Transverse colon (tissue), 4 donors: ENCODE results near the gene KCNIP3.

Experiments
- CTCF ChIP-seq, 5 experiments: fragments of 200-600 bp in 3 of 5; fragments of 450-650 bp in 2 of 5; sonication (generic) in 3 of 5; IDR thresholded peaks; 1 replicate in 2 of 5; 2 replicates in 3 of 5; pipeline ENCODE4 v1.5.1; 2016 to 2017; ENCODE audit warnings: antibody characterized with exemption in 5 of 5, inconsistent platforms in 3 of 5, mild to moderate bottlenecking in 2 of 5, moderate library complexity in 1 of 5
- POLR2A ChIP-seq: fragments of 450-650 bp; IDR thresholded peaks from one replicate; pipeline ENCODE4 v1.6.1; 2016; ENCODE audit warnings: antibody characterized with exemption, mild to moderate bottlenecking, moderate library complexity
- POLR2AphosphoS5 ChIP-seq, 3 donors: sonication (generic); formaldehyde crosslinking; IDR thresholded peaks; one replicate each; pipeline ENCODE4 v1.6.1; 2016; ENCODE audit warnings: antibody characterized with exemption in 3 of 3

DNA sequence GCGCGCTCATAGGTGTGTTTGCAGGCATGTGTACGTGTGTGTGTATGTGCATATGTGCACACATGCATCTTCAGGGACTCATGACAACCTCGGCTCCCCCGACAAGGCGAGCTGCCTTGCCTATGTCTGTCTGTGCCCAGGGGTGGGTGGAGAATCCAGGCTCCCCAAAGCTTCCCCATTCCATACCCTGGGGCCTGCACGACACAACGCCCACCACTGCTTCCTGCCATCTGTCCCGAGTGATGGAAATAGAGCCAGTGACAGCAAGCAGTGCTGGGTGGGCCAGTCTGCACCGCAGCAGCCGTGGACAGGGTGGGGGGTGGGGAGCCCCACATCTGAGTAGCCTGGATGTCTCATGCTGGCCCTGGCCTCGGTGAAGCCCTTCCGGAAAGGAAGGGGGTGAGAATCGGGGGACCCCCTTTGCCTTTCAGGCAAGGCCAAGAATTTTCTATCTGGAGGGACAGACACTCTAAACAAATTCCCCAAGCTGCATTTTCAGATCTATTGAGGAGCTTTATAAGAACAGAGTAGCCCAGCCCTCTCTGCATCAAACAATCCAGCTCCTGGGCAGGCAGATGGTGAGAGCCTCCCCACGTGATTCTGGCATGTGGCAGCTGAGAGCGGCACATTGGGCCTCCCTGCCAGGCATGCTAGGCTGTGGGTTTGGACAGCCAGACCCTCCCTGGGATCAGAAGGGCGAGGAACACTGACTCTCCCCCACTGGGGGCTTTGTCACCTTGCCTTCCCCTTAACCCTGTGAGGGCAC, 4.9 kb downstream of the KCNIP3 start:
- TF ChIP-seq CTCF (IDR thresholded peaks at IDR 0.05) = no peak
- no peak for TF ChIP-seq POLR2AphosphoS5 (IDR thresholded peaks at IDR 0.05)
- TF ChIP-seq POLR2A = no peak
